Measurements from ENCODE around the gene HPCA.

Gene HPCA

DNA sequence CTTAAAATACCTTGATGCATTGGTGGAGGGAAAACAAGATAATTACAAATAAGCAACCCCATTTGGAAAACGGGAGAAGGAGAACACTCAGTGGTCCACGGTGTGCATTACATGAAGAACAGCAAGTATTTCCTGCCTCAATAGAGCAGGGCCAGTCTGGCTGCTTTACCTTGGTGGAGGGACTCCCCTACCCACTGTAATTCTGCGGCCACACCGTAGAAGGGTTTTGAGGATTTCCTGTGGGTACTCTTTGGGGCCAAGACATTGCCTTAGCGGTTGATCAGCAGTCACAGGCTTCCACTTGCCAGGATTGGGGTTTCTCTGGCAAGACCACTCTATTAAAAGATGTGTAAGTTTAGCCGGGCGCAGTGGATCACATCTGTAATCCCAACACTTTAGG lies 31.2 kb downstream of the HPCA start:
- H3K4me3 ChIP-seq (replicated peaks; ENCODE audit: low read depth, low read length), result no peak overlapping the region
- TF ChIP-seq, protein P1, sequence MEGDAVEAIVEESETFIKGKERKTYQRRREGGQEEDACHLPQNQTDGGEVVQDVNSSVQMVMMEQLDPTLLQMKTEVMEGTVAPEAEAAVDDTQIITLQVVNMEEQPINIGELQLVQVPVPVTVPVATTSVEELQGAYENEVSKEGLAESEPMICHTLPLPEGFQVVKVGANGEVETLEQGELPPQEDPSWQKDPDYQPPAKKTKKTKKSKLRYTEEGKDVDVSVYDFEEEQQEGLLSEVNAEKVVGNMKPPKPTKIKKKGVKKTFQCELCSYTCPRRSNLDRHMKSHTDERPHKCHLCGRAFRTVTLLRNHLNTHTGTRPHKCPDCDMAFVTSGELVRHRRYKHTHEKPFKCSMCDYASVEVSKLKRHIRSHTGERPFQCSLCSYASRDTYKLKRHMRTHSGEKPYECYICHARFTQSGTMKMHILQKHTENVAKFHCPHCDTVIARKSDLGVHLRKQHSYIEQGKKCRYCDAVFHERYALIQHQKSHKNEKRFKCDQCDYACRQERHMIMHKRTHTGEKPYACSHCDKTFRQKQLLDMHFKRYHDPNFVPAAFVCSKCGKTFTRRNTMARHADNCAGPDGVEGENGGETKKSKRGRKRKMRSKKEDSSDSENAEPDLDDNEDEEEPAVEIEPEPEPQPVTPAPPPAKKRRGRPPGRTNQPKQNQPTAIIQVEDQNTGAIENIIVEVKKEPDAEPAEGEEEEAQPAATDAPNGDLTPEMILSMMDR (IDR thresholded peaks at IDR 0.05; ENCODE audit: low read depth, low read length, missing control alignments), result no peak
- no peak for DNase-seq (ENCODE audit: extremely low read depth, low read depth)

DNA sequence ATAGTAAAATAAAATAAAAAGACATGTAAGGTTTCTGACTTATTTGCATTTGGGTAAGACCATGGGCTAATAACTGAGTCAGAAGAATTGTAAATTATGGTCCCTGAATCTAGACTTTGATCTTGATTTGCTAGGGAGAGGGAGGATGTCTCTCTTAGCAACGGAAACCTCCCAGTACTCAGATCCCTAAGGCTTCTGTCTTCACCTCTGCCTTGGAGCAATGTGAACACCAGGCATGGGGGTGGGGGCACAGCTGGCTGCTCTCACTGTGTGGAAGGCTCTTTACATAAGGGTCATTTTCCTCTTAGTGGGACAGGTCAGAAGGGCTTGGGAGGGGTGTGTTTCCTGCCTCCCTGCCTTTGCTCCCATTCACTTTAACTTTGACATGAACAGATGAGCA lies 31.9 kb downstream of the HPCA start:
- DNase-seq (ENCODE audit: extremely low read depth, low read depth), result no peak
- H3K4me3 ChIP-seq (replicated peaks; ENCODE audit: low read depth, low read length), result no peak overlapping the region
- TF ChIP-seq, protein P1 (IDR thresholded peaks at IDR 0.05; ENCODE audit: low read depth, low read length, missing control alignments), result no peak

DNA sequence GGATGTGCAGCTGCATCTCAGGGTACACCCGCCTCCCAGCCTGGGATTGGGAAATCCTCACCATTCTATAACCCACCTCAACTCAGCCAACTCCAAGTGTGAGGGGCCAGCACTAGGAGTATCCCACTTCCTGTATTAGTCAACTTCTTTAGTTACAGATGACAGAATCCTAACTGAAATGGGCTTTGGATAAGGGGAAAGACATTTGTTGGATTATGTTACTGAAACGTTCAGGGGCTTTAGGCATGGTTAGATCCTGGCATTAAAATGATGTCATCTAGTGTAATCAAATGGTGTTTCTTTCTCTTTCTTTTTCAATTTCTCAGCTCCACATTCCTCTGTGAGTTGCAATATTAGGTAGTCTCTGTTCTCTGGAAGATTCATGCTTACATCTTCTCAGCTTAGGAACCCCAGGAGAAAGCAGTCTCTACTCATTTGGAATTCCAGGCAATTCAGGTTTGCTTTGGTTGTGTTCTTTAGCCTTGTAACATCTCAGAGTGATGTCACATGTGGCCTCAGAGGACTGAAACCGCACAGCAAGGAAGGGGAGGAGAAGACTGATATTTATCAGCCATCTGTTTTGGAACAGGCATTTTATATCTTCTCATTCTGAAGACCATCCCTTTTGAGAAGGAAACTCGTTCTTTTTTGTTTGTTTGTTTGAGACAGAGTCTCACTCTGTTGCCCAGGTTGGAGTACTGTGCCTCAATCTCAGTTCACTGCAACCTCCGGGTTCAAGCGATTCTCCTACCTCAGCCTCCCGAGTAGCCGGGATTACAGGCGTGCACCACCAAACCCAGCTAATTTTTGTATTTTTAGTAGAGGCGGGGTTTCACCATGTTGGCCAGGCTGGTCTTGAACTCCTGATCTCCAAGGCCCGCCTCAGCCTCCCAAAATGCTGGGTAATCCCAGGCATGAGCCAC lies 33.8 kb downstream of the HPCA start:
- H3K4me3 ChIP-seq (replicated peaks; ENCODE audit: low read depth, low read length), result no peak overlapping the region
- no peak for DNase-seq (ENCODE audit: extremely low read depth, low read depth)
- TF ChIP-seq, protein P1 (IDR thresholded peaks at IDR 0.05; ENCODE audit: low read depth, low read length, missing control alignments), result no peak

DNA sequence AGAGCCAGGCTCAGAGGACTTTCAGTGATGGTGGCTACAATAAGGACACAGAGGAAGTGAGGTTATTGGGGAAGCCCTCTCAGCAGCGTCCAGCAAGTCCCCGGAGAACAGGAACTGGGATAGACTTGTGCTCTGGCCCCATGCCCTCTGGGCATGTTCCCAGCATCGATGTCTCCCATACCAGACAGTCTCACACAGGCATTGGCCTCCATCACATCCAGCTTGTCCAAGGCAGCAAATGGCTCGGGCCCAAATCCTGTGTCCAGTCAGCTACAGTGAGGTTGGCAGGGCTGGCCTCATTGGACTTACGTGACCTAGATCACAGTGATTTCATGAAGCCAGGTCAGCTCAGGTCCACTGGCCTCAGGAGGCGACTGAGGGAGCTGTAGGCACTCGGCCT lies 34.5 kb downstream of the HPCA start:
- no peak for DNase-seq (ENCODE audit: extremely low read depth, low read depth)
- no peak overlapping the region for H3K4me3 ChIP-seq (replicated peaks; ENCODE audit: low read depth, low read length)
- TF ChIP-seq, protein P1 (IDR thresholded peaks at IDR 0.05; ENCODE audit: low read depth, low read length, missing control alignments), result no peak

DNA sequence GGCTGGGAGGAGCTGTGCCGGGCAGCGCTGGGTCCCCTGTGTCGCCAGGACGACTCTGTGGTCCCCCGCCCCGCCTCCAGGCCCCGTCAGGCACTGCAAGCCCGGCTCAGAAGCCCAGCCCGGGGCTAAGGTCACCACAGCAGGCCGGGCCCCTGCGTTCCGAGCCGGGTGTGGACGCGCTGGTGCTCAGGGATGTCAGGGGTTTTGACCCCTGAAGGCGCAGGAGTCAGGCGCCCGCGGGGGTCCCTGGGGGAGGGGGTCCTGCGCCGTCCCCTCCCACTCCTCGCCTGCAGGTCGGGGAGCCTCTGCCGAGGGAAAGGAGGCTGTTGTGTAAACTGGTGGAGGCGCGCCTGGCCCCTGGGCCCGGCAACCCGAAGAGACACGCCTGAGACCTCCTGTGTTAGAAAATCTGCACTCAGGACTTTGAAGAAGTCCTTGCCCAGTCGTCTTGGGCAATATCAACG lies 38.6 kb downstream of the HPCA start:
- TF ChIP-seq, protein P1 (IDR thresholded peaks at IDR 0.05; ENCODE audit: low read depth, low read length, missing control alignments), result no peak
- no peak overlapping the region for H3K4me3 ChIP-seq (replicated peaks; ENCODE audit: low read depth, low read length)
- DNase-seq (ENCODE audit: extremely low read depth, low read depth), result no peak

DNA sequence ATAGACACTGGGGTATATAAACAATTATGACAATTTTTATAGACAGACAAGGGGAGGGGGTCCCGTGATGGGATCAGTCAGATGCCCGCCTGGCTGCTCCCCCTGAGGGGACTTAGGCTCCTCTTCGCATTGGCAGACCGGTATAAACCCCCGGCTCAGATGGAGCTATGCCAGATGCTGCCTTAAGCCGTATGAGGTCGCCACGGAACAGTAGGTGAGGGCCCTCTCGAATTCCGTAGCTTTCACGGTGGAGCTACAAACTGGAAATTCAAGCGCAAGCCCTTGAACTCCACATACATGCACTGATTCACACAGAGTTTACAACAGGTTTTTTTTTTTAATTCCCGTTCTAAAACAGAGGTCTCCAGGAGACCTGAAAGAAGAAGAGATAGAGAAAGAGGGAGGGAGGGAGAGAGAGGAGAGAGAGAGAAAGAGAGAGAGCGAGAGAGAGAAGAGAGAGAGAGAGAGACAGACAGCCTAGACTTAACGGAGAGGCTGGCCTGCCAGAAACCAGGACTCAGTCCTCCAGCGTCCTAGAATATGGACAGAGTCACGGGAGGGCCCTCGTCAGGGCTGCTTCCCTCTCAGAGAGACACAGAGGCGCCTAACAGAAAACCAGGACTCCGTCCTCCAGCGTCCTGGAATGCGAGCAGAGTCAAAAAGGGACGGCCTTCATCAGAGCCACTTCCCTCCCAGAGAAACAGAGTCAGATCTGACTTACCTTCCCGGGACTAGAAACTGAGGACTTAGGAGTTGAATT lies 39.3 kb downstream of the HPCA start:
- TF ChIP-seq, protein P1 (IDR thresholded peaks at IDR 0.05; ENCODE audit: low read depth, low read length, missing control alignments), result no peak
- no peak overlapping the region for H3K4me3 ChIP-seq (replicated peaks; ENCODE audit: low read depth, low read length)
- no peak for DNase-seq (ENCODE audit: extremely low read depth, low read depth)

Measured in HFF-Myc (cell line).